Measurements from ENCODE around the gene CSF1.

DNA sequence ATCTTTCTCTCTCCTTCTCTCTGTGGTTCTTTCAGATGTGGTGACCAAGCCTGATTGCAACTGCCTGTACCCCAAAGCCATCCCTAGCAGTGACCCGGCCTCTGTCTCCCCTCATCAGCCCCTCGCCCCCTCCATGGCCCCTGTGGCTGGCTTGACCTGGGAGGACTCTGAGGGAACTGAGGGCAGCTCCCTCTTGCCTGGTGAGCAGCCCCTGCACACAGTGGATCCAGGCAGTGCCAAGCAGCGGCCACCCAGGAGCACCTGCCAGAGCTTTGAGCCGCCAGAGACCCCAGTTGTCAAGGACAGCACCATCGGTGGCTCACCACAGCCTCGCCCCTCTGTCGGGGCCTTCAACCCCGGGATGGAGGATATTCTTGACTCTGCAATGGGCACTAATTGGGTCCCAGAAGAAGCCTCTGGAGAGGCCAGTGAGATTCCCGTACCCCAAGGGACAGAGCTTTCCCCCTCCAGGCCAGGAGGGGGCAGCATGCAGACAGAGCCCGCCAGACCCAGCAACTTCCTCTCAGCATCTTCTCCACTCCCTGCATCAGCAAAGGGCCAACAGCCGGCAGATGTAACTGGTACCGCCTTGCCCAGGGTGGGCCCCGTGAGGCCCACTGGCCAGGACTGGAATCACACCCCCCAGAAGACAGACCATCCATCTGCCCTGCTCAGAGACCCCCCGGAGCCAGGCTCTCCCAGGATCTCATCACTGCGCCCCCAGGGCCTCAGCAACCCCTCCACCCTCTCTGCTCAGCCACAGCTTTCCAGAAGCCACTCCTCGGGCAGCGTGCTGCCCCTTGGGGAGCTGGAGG lies 12.7 kb downstream of the CSF1 start:
- TF ChIP-seq CTCF (IDR thresholded peaks at IDR 0.05) (no peak), POLR2A (IDR thresholded peaks at IDR 0.05) (no peak)
